HG03103 (cell line): ENCODE results near the gene LDHA.
"Not testable (repeated sequence)": the region's sequence is repeated elsewhere in the genome, so short reads cannot be mapped to it uniquely, and the experiment has no call there.

Source experiments
- ATAC-seq: cut with Tn5 transposase; IDR thresholded peaks from one replicate; pipeline ENCODE4 v1.9.1; 2021; ENCODE audit warnings: low read depth; ENCODE audit not compliant: unreplicated experiment

Gene LDHA

DNA sequence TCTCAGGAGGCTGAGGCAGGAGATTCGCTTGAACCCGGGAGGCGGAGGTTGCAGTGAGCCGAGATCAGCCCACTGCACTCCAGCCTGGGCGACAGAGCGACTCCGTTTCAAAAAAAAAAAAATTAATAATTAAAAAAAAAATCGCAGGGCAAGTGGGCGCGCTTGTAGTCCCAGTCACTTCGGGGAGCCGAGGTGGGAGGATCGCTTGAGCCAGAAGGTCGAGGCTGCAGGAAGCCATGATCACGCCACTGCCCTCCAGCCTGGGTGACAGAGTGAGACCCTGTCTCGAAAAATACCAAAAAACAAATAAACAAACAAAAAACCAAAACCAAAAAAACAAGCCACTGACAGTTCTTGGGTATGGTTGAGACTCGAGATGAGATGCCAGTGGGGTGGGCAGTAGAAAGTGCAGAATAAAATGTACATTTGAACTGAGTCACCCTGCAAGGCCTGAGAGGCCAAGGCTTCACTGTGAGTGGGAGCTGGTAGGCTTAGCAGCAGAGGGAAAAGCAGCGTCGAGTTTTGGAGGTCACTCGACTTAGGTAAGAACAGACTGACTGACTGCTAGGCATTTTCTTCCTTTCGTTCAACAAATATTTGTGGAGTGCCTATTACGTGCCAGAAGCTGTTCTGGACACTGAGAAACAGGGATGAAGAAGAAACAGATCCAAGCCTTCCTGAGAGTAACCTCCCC, 635 bp upstream of the LDHA start:
- ATAC-seq: peak; percentile 1

DNA sequence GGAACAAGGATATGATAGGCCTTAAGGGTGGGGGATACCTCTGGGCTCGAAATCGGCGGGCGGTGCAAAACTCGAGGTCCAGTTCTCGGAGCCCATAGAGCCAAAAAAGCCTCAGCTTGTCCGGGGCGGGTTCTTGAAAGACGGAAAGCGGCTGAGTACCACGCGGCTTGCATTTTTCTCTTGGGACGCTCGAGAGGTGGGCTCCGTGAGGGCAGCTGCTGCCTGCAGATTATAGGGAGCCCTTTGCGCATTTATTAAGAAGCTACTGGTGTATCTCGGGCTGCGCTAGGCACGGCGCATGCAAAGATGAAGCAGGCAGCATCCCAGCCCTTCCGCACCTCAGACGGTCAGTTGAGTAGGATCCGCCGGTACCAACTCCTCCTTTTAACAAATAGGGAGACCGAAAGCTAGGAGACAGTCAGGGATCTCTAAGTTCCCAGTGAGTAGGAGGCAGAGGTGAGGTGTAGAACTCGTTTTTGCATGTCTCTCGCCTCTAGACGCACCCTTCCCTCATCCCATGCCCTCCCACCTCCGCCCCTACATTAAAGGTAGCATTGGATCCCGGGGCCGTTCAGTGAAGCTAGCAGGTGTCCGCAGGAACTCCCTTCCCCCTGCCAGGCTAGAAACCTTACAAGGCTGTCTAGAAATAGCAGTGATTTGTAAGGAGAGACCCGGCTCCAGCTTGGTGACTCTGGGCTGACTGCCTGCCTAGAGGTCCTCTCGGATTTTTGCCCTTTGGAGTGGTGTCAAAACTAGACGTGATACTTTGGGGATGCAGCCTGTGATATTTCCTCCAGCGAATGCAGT, 768 bp downstream of the LDHA start:
- ATAC-seq: no peak

DNA sequence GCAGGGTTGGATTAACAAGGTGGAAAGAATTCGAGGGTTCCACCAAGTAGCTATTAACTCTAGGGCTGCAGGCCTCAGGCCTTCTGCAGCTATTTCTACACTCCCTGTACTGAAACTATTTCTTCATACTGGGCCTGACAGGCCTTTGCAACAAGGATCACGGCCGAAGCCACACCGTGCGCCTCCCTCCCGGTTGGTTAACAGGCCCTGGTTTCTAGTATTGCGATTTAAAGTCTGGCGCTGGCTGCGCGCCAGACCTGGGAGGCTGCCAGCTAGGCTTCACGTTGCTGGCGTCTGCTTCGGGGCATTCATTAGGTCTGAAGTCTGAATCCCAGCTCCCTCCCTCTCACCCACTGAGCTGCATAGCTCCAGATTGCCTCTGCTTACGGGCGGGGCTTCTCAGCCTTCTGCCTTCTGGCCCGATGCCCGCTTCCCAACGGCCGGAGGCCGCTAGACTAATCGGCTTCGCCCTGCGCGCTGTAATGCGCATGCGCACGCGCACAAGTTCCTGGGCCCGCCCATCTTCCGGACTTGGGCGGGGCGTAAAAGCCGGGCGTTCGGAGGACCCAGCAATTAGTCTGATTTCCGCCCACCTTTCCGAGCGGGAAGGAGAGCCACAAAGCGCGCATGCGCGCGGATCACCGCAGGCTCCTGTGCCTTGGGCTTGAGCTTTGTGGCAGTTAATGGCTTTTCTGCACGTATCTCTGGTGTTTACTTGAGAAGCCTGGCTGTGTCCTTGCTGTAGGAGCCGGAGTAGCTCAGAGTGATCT, 1.6 kb downstream of the LDHA start:
- peak; percentile 72 for ATAC-seq

DNA sequence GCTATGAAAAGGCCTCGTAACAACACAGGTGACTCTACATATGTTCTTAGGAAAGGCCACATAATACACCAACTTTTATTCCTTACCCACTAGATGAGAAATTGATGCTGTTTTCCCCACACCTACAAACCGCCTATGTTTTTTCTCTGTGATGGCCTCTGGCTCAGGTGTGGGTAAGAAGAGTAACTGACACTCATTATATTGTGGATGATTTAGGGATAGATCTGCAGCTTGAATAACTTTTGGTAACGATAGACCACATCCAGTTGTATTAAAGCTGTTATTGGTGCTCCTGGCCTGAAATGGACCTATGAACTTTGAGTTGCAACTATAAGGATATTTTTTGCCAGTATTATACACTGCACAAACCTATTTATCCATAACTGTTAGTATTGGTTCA, 3.6 kb downstream of the LDHA start:
- no peak for ATAC-seq

GRCh38 chr11:18401077-18401476, 6.7 kb downstream of the LDHA start:
- not testable (repeated sequence) for ATAC-seq

DNA sequence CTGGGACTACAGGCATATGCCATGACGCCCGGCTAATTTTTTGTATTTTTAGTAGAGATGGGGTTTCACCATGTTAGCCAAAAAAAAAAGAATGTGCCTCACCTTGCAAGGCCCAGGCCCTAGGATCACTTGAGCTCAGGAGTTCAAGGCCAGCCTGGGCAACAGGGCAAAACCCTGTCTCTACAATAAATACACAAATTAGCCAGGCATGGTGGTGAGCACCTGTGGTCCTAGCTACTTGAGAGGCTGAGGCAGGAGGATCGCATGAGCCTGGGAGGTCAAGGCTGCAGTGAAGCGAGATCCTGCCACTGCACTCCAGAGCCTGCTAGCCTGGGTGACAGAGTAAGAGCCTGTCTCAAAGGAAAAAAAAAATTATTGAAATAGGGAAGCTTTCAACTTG, 9.7 kb downstream of the LDHA start:
- ATAC-seq: no peak

DNA sequence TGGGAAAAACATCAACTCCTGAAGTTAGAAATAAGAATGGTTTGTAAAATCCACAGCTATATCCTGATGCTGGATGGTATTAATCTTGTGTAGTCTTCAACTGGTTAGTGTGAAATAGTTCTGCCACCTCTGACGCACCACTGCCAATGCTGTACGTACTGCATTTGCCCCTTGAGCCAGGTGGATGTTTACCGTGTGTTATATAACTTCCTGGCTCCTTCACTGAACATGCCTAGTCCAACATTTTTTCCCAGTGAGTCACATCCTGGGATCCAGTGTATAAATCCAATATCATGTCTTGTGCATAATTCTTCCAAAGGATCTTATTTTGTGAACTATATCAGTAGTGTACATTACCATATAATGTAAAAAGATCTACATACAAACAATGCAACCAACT, 13.0 kb downstream of the LDHA start:
- not testable (repeated sequence) for ATAC-seq

DNA sequence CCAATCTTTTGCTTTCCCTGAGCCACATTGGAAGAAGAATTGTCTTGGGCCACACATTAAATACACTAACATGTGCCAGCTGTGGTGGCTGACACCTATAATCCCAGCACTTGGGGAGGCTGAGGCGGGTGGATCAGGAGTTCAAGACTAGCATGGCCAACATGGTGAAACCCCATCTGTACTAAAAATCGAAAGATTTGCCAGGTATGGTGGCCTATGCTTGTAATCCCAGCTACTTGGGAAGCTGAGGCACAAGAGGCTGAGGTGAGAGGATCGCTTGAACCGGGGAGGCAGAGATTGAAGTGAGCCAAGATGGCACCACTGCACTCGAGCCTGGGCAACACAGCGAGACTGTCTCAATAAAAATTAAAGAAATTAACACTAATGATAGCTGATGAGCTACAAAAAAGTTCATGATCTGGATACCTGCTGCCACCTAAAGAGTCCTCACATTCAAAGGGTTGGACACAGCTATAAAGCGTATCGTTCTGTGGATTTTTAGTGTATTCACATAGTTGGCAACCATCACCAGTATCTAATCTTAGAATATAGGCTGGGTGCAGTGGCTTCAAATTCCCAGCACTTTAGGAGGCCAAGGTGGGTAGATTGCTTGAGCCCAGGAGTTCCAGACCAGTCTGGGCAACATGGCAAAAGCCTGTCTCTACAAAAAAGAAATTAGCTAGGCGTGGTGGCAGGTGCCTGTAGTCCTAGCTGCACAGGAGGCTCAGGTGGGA, 14.4 kb downstream of the LDHA start:
- no peak for ATAC-seq

DNA sequence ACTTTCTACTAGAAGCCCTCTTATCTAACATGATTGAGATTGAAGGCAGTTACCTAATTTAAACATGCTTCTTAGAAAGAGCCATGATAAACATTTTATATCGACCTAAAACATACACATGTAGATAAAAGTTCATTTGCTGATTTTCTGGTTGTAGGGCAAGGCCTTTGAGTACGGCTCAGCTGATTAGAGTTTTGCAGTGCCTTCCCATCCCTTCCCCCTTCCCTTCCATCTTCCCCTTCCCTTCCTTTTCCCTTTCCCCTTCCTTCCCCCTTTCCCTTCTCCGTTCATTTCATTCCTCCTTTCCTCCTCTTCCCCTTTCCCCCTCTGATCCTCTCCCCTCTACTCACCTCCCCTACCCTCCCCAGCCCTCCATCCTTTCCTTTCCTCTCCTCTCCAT, 22.1 kb downstream of the LDHA start:
- no peak for ATAC-seq

DNA sequence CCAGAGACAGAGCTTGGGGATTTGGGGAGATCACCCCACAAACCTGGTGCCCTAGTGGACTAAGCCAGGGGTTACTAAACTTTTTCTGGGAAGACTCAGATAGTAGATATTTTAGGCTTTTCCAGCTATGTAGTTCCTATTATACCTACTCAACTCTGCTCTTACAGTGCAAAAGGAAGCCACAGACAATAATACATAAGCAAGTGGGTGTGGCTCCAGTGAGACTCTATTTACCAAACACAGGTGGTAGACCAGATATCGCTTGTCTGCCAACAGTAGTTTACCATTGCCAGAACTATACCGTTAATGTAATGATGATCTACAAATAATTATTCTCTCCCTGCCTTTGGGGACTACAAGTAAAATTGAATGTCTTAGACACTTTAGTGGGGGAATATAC, 24.7 kb downstream of the LDHA start:
- ATAC-seq: no peak

GRCh38 chr11:18420067-18420466, 25.7 kb downstream of the LDHA start:
- no peak for ATAC-seq

DNA sequence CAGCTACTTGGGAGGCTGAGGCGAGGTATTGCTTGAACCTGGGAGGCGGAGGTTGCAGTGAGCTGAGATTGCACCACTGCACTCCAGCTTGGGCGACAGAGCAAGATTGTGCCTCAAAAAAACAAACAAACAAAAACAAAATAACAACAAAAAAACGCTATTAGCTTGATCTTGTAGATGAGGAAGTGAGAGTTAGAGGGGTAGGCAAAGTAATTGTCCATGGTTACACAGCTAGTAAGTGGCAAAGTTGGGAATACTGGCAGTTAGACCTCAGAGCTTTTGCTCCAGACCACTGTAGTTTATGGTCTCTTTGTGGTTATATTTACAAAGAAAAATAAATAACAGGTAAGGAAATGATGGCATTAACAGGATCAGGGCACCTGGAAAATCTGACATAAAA, 32.9 kb downstream of the LDHA start:
- ATAC-seq: no peak

DNA sequence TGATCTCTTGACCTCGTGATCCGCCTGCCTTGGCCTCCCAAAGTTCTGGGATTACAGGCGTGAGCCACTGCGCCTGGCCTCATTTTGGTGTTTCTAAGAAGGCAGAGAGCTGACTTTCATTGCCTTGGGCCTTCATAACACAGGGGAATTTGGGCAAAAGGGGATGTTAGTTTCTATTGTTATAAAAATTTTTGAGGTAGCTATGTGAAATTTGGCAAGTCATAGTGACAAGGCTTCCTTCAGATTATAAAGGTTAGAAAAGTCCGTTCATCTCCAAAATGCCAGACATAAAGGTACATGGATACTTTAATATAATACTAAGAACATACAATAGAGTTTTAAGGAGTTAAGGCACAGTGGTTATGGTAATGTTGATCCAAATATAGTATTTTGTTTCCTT, 35.0 kb downstream of the LDHA start:
- ATAC-seq: no peak

DNA sequence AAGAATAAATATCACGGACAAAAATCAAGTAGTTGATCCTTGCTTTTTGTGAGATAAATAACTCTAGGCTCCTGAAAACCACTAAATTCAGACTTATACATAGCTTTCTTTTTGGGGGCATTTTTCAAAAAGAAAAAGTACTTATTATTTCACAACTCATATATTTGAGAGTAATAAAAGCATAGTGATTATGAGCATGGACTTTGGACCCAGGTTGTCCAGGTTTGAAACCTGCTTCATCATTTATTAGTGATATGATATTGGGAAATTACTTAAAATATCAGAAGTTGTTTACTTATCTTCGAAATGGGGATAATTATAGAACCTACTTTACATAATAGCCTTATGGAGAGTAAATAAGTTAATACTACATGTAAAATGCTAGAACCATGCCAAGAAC, 44.3 kb downstream of the LDHA start:
- ATAC-seq: no peak

DNA sequence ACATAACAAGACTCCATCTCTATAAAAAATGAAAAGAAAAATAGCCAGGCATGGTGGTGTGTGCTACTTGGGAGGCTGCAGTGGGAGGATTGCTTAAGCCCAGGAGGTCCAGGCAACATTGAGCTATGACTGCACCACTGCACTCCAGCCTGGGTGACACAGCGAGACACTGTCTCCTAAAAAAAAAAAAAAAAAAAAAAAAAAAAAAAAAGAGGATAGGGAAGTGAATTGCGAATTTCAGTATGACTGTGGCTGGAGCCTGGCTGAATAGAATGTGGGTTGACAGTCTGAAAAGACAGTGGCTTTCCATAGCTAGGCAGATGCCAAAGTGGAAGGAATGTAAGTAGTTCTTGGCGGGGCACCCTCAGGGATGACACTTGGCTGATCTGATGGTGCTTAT, 54.9 kb downstream of the LDHA start:
- ATAC-seq: no peak

GRCh38 chr11:18452927-18453326, 58.6 kb downstream of the LDHA start:
- ATAC-seq: no peak

DNA sequence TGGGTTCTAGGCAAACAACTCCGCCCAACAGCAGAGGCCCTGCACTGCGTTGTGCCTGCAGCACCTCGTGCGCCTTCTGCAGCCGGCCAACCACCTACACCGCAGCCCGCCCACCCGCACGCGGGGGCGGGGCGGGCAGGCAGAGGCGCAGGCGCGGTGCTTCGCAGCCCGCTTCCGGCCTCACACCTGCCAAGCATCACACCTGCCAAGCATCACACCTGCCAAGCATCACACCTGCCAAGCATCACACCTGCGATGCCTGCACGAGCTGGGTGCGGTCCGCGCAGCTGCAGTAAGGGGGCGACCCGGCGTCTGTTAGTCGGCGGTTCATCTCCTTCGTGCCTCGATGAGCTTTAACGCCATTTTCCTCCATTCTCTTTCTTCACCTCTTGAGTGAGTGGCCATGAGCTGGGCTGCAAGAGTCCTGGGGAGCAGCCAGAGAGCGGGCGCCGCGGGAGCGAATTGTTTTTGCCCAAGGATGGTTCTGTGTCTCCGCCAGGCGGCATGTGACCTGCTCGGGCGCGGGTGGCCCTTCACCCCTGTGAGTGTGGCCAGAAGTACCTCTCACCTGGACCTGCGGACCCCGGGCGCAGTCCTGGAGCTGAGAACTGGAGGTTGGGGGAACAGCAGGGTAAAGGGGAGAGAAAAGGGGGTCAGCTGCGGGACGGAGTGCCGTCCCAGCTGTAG, 61.5 kb downstream of the LDHA start, which contains the start of gene LDHAL6A:
TSS of gene LDHAL6A (plus strand) at position 171 of the 687 bp plus-strand sequence. CDS start 825 bp downstream, outside the sequence.
- no peak for ATAC-seq

DNA sequence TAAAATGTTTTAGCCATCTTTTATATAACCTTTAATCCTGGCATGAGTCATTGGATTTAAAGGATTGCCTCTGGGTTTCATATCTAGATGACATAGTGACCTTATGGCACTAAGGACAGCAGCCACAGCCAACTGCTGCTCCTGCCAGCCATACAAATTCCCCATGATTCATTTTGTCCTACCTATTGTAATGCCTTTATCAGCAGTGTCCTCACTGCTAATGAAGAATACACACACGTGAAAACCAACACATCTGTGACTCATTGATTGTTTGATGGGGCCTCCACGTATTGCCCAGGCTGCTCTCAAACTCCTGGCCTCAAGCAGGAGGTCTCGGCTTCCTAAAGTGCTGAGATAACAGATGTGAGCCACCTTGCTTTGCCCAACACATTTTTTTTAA, 63.1 kb downstream of the LDHA start:
- ATAC-seq: no peak
